Astrocyte (in vitro differentiated cells and primary cell): ENCODE results near the gene IFNLR1. TPM values are rescaled to one million over a fixed set of nuclear protein-coding genes. Genes with fewer than 3 reads are reported as not detected.

Source experiments
- DNase-seq: peaks from one replicate; pipeline ENCODE4 v3.0.0-alpha.2; 2010; ENCODE audit warnings: low read depth
- FAIRE-seq: peaks from 2 replicates; lab custom pipeline; 2011; peaks lifted over from hg19 to GRCh38; lab: Jason Lieb, UNC
- H2AFZ ChIP-seq: 2 replicates; pipeline ENCODE4 v1.6.0; 2012; ENCODE audit warnings: low read depth, low read length, inconsistent platforms
- H3K27ac ChIP-seq: 2 replicates; pipeline ENCODE4 v1.5.1; 2011; ENCODE audit warnings: low read depth, low read length, inconsistent platforms
- H3K27me3 ChIP-seq: 2 replicates; pipeline ENCODE4 v1.6.0; 2011; ENCODE audit warnings: low read length, inconsistent platforms; ENCODE audit not compliant: insufficient read depth
- H3K36me3 ChIP-seq: 2 replicates; pipeline ENCODE4 v1.5.1; 2011; ENCODE audit warnings: low read length, inconsistent platforms; ENCODE audit not compliant: insufficient read depth
- H3K4me1 ChIP-seq: 2 replicates; pipeline ENCODE4 v1.5.1; 2011; ENCODE audit warnings: low read length, inconsistent platforms; ENCODE audit not compliant: insufficient read depth
- H3K4me2 ChIP-seq: 2 replicates; pipeline ENCODE4 v1.6.0; 2012; ENCODE audit warnings: low read length, inconsistent platforms
- H3K4me3 ChIP-seq: 2 replicates; pipeline ENCODE4 v1.5.1; 2011; ENCODE audit warnings: low read depth, mild to moderate bottlenecking, low read length, inconsistent platforms; ENCODE audit not compliant: insufficient read depth
- H3K79me2 ChIP-seq: 2 replicates; pipeline ENCODE4 v1.6.0; 2012; ENCODE audit warnings: mild to moderate bottlenecking, low read length, inconsistent platforms; ENCODE audit not compliant: insufficient read depth
- H3K9ac ChIP-seq: 2 replicates; pipeline ENCODE4 v1.6.0; 2012; ENCODE audit warnings: mild to moderate bottlenecking, low read length, inconsistent platforms
- H3K9me3 ChIP-seq: 2 replicates; pipeline ENCODE4 v1.5.1; 2012; ENCODE audit warnings: low read depth, mild to moderate bottlenecking, low read length, inconsistent platforms; ENCODE audit not compliant: insufficient read depth
- H4K20me1 ChIP-seq: 2 replicates; pipeline ENCODE4 v1.6.0; 2012; ENCODE audit warnings: low read length, inconsistent platforms; ENCODE audit not compliant: insufficient read depth
- H3K27ac Mint-ChIP-seq: one replicate; pipeline ENCODE4 v1.8.0; 2021; ENCODE audit warnings: mild to moderate bottlenecking, mixed read lengths; ENCODE audit not compliant: unreplicated experiment
- H3K27me3 Mint-ChIP-seq: one replicate; pipeline ENCODE4 v1.8.0; 2021; ENCODE audit warnings: low read depth, mixed read lengths; ENCODE audit not compliant: unreplicated experiment
- H3K36me3 Mint-ChIP-seq: one replicate; pipeline ENCODE4 v1.8.0; 2021; ENCODE audit warnings: low read depth, mixed read lengths; ENCODE audit not compliant: unreplicated experiment
- H3K4me1 Mint-ChIP-seq: one replicate; pipeline ENCODE4 v1.8.0; 2021; ENCODE audit warnings: low read depth, mixed read lengths; ENCODE audit not compliant: unreplicated experiment
- H3K4me3 Mint-ChIP-seq: one replicate; pipeline ENCODE4 v1.8.0; 2021; ENCODE audit warnings: mild to moderate bottlenecking, moderate library complexity, mixed read lengths; ENCODE audit not compliant: unreplicated experiment
- H3K9me3 Mint-ChIP-seq: one replicate; pipeline ENCODE4 v1.8.0; 2021; ENCODE audit warnings: mild to moderate bottlenecking, mixed read lengths; ENCODE audit not compliant: unreplicated experiment
- CTCF ChIP-seq: IDR thresholded peaks from 2 replicates; pipeline ENCODE4 v1.5.1; 2011; ENCODE audit warnings: low read depth, mild to moderate bottlenecking, inconsistent platforms, low read length, moderate library complexity; ENCODE audit not compliant: insufficient read depth
- EZH2 ChIP-seq: IDR thresholded peaks from 2 replicates; pipeline ENCODE4 v1.6.1; 2012; ENCODE audit warnings: mild to moderate bottlenecking, low read length, inconsistent platforms; ENCODE audit not compliant: insufficient read depth
- total RNA-seq: library from RNA; stranded (reverse); gene quantifications from 2 replicates; pipeline ENCODE4 v1.2.1, GENCODE V29; 2021

IFNLR1 gene
- total RNA-seq, 1 donor from 2014 or later: 1.5 TPM

- Mint-ChIP-seq H3K36me3 (no peaks in the 10 kb centered on the region), H3K9me3 (no peaks in the 10 kb centered on the region), H3K4me3 (no peak overlapping the region), H3K27ac (no peak overlapping the region), H3K27me3 (peaks cover 2% of the 10 kb centered on the region), H3K4me1 (peaks cover 18% of the 10 kb centered on the region)
- Histone ChIP-seq H3K27me3 (peaks cover 19% of the 10 kb centered on the region), H3K9me3 (no peaks in the 10 kb centered on the region), H3K36me3 (no peaks in the 10 kb centered on the region), H3K27ac (no peak overlapping the region), H3K4me1 (no peaks in the 10 kb centered on the region), H4K20me1 (no peaks in the 10 kb centered on the region), H3K4me2 (no peak overlapping the region), H3K79me2 (no peaks in the 10 kb centered on the region), H3K9ac (no peak overlapping the region), H3K4me3 (no peak overlapping the region), H2AFZ (no peak overlapping the region)
- no peak for DNase-seq
- FAIRE-seq: no peak
- no peak for TF ChIP-seq EZH2
- TF ChIP-seq CTCF: no peak
These were observed 3.9 kb upstream of the IFNLR1 start for GRCh38 chr1:24190983-24191461.

- no peak overlapping the region for H3K9ac ChIP-seq
- no peaks in the 10 kb centered on the region for H4K20me1 ChIP-seq
- no peaks in the 10 kb centered on the region for H3K36me3 Mint-ChIP-seq
These were observed 2.4 kb upstream of the IFNLR1 start for GRCh38 chr1:24189528-24189927.

More at GRCh38 chr1:24189528-24189927, 2.4 kb upstream of the IFNLR1 start:
- no peak overlapping the region for H3K4me2 ChIP-seq
- no peak for FAIRE-seq
- Mint-ChIP-seq H3K27me3 (peaks cover 2% of the 10 kb centered on the region), H3K4me3 (no peak overlapping the region), H3K9me3 (no peaks in the 10 kb centered on the region), H3K27ac (no peak overlapping the region), H3K4me1 (peaks cover 18% of the 10 kb centered on the region)
- H3K4me1 ChIP-seq: no peaks in the 10 kb centered on the region
- H3K4me3 ChIP-seq: no peak overlapping the region
- H3K79me2 ChIP-seq: no peaks in the 10 kb centered on the region
- H3K9me3 ChIP-seq: no peaks in the 10 kb centered on the region
- H3K36me3 ChIP-seq: no peaks in the 10 kb centered on the region
- no peak for TF ChIP-seq CTCF
- no peak for TF ChIP-seq EZH2
- H3K27me3 ChIP-seq: peaks cover 25% of the 10 kb centered on the region
- H2AFZ ChIP-seq: no peak overlapping the region
- DNase-seq: no peak
- no peak overlapping the region for H3K27ac ChIP-seq
